Sciatic nerve (tissue), 2 donors: ENCODE data around the gene VAPB. TPM values are rescaled to one million over a fixed set of nuclear protein-coding genes. Genes with fewer than 3 reads are reported as not detected.

Experiments
- ATAC-seq: fragments of 200-7000 bp; cut with Tn5 transposase; one replicate; pipeline ENCODE4 v1.9.1; 2020; ENCODE audit warnings: mild to moderate bottlenecking, moderate library complexity
- DNase-seq: peaks from one replicate; pipeline ENCODE4 v3.0.0-alpha.2; 2020; ENCODE audit warnings: low spot score
- intact Hi-C: fragments of 100-400 bp; cut with DNase I; formaldehyde crosslinking; loops from one replicate; pipeline ENCODE4 v1.14.2; 2022
- total RNA-seq: library from RNA; stranded (reverse); fragmentation: NEBNext Ultra II Directional; extraction: Animal tissue kit (Norgen Biotek cat#: 25700); gene quantifications from one replicate; pipeline ENCODE4 v1.2.1, GENCODE V29; 2021
- donor health status: DM: no; HTN: no; CAD: no.
- donor health status: DM: no; HTN: no; CAD: no.

The VAPB gene
- total RNA-seq, 1 donor from 2014 or later = 51.1 TPM

DNA sequence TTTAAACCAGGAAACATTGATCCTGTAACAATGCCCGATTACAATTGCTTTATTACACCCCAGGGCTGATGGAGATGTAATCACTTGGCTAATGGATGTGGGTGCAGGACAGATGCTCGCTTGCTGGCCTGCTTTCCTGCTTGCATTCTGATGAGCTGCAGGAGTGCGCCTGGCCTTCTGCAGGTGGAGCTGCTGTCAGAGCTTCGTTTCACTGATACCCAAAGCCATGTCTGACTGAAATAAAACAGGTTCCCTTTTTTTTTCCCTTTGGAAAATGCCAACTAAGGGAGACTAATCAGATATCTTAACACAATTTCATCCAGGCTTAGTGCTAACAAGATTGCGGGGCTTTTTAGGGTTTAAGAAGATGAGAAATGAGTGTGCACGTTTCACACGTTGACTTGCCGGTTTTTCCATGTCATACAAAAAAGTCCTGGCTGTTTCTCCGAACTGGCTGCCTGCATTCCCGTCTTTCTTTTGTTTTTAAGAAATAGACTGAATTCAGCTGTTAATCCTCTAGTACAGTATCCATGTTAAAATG lies 60.7 kb downstream of the VAPB start:
- no peak for ATAC-seq
- intact Hi-C loops = no loop called here
- DNase-seq = no peak

GRCh38 chr20:58450254-58450653 lies 61.2 kb downstream of the VAPB start:
- DNase-seq (no peak), ATAC-seq (no peak)
- intact Hi-C loops = no loop called here

DNA sequence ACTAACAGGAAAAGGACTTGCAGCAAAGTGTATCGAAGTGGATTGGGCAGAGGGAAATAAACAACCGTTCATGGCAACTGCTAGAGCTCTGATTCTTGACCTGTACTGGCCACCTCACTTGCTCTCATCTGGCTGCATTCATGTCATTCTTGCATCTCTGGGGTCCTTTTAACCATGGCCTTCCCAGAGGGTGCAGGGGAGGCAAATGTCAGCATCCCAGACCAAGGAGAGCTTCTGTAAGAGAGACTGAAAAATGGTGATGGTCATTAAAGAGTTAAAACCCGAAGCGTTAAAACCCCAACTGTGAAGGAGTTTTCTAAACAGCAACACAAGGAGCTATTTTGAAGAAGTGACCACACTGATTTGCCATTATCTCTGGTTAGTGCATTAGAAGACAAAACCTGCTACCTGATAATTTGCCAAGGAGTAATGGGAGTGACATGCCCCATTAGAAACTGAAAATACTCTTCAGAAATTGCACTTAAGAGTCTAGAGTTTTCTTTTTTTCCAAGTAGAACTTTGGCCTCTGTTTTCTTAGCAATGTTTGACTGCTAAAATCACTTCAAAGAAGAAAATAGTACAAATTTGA lies 63.7 kb downstream of the VAPB start:
- ATAC-seq (no peak), DNase-seq (no peak)
- intact Hi-C loops = no loop called here

- ATAC-seq (no peak), DNase-seq (no peak)
- intact Hi-C loops = no loop called here
Measured at GRCh38 chr20:58453391-58453790, 64.4 kb downstream of the VAPB start.

- intact Hi-C loops = no loop called here
- ATAC-seq = no peak
- no peak for DNase-seq
Measured at GRCh38 chr20:58454460-58454859, 65.4 kb downstream of the VAPB start.

DNA sequence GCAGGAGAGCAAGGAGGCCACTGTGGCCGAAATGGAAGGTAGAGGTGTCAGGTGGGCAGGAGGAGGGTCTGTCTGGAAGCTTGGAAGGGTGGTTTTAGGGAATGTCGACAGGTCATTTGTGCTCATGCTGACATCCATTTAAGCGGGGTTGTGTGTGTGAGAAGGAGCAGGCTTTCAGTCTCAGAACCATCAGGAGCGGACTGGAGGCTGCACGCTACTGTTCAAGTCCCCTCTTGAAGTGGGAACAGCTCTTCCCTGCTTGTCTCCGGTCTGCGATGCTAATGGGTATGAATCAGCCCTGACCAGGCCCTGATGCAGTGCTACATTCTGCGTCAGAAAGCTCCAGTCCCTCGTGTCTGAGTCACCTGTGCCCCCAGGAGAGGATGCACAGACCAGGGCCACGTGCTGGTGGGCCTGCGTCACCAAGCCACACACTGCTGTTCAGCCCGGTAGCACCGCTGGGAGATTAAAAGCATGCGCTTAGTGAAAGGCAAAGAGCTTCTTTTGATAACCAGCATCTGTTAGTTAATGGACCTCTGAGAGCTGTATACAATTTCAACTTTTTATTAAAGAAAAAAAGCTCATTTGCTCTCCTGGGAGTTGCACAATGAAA lies 68.2 kb downstream of the VAPB start:
- ATAC-seq = no peak
- no peak for DNase-seq
- intact Hi-C loops = no loop called here

GRCh38 chr20:58458342-58459057 lies 69.5 kb downstream of the VAPB start:
- intact Hi-C loops = no loop called here
- no peak for ATAC-seq
- DNase-seq = no peak

DNA sequence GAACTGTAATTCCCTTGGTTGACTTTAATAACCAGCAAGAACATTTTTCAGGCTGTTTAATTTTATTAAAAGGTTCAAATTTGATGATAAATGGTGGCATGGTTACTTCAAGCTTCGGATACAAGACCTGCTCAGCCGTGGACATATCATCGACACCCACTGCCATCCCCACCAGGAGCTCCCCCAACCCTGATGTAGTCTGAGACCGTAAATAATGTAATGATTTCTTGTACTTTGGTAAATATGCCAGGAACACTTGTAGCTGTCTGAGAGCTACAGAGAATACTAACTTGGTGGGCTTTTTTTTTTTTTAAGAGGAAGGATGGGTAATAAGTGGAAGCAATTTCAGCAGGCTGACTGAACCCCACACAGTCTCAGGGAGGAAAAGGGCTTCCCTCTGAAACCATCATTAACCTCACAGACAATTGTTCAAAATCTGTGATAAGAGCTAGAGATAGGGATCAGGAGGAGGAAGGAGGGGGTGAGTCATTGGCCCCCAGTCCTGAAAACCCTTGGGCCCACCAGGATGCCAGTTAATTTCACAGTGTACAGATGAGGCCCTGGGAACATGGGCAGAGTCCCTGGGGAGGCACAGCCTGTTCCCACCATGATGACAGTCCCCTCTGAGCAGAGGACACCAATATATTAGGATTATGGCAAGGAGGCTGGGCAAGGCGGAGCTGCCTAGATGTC lies 70.2 kb downstream of the VAPB start:
- DNase-seq (no peak), ATAC-seq (no peak)
- intact Hi-C loops = no loop called here

DNA sequence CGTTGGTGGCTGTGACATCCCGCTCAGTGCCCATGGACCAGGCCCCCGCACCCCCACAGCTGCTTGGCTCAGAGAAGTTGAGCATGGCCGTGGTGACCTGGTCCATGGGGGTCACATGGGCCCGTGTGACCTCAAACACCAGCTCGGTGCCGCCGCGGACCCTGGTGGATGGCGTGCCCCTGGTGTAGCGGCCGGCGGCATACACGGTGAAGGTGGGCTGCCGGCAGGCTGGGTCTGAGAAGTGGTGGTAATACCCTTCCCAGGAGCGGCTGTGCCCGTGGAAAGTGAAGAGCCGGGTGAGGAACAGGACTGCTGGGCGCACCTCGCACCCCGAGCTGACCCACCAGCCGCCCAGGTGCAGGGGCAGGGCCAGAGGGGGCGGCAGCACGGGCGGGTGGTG lies 72.1 kb downstream of the VAPB start:
- intact Hi-C loops = loop anchor here (1.0 to 5.0 kb wide), 2 partner anchors 47 to 979 kb away; no protein-coding TSS in a partner anchor
- DNase-seq (no peak), ATAC-seq (no peak)

DNA sequence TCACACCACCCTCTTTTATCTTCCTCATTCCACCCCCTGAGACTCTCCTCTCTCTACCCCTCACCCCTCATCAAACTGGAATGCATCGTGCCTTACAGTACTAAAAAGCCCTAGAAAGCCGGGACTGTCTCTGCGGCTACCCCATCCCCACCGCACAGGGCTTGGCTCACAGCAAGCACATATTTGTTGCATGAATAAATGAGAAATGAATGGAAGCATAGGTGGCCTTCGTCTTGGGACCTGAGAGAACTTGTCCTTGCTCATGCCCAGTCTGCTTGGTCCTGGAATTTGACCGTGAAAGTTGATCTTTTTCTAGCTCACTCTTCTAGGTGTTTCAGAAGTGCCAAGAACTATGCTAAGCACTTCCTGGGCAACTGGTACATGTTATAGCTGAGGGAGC lies 72.9 kb downstream of the VAPB start:
- no peak for DNase-seq
- intact Hi-C loops = loop anchor here (1.0 to 5.0 kb wide), 2 partner anchors 46 to 980 kb away; no protein-coding TSS in a partner anchor
- no peak for ATAC-seq

- DNase-seq = no peak
- ATAC-seq = no peak
- intact Hi-C loops = loop anchor here (5.0 kb wide), 1 partner anchor 981 kb away; no protein-coding TSS in a partner anchor
Measured at GRCh38 chr20:58463256-58463655, 74.2 kb downstream of the VAPB start.

GRCh38 chr20:58464838-58465237 lies 75.8 kb downstream of the VAPB start:
- intact Hi-C loops = loop anchor here (5.0 kb wide), 1 partner anchor 983 kb away; no protein-coding TSS in a partner anchor
- ATAC-seq = no peak
- DNase-seq = no peak

- DNase-seq (no peak), ATAC-seq (no peak)
- intact Hi-C loops = no loop called here
Measured at GRCh38 chr20:58466095-58466708, 77.2 kb downstream of the VAPB start.

- intact Hi-C loops = no loop called here
- ATAC-seq (no peak), DNase-seq (no peak)
Measured at GRCh38 chr20:58466729-58467571, 77.9 kb downstream of the VAPB start.

DNA sequence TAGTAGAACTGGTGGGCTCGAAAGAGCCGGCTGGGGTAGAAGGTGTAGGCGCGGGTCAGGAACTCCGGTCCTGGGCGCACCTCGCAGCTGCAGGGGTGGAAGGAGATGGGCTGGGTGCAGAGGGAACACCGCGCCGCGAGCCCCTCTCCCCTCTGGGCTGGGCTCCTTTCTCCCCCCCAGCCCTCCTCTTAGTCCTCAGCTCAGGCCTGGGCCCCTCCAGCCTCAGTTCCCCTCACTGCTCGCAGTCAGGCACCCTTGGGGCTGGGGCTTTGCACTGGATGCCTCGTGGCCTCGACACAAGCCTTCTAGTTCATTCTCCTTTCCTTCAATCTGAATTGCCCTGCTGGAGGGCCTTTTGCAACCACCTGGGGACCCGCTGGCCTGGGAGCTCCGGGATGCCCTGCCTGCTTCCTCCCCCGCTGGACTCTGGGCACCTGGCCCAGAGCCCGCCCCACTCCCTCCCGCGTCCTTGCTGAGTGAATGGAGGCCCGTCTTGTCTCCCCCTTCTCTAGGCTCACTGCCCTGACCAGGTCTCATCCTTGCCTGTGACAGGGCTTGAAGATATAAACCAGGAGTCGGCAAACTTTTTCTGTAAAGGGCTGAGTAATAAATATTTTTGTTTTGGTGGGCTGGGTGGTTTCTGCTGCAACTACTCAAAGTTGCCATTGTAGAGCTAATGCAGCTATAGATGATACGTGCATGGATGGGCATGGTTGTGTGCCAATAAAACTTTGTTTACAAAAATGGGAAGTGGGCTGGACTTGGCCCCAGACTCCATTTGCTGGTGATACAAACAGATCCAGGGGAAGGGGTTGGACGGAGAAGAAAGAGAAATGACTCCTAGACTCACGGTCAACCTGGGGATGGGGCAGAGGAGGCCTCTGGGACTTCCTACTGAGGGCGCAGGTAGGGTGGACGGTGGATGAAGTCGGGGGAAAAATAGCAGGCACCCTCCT lies 78.8 kb downstream of the VAPB start:
- intact Hi-C loops = no loop called here

GRCh38 chr20:58469616-58470015 lies 80.6 kb downstream of the VAPB start:
- intact Hi-C loops = loop anchor here (5.0 kb wide), 1 partner anchor 1848 kb away; no protein-coding TSS in a partner anchor
- ATAC-seq = no peak
- no peak for DNase-seq

More for the DNA sequence above, 78.8 kb downstream of the VAPB start:
- ATAC-seq (no peak), DNase-seq (no peak)
